Fibroblast of lung (primary cell): Measurements from ENCODE around the gene RERE. TPM values are rescaled to one million over a fixed set of nuclear protein-coding genes. Genes with fewer than 3 reads are reported as not detected.

ENCODE experiments used
- DNase-seq, 2 donors: peaks; one replicate each; pipeline versions ENCODE4 v3.0.0 to v3.0.0-alpha.2; 2010; ENCODE audit warnings: low read depth in 2 of 2
- H2AFZ ChIP-seq: 2 replicates; pipeline ENCODE4 v1.5.1; 2012; ENCODE audit warnings: low read length, control low read depth, inconsistent platforms
- H3K27ac ChIP-seq: 2 replicates; pipeline ENCODE4 v1.5.1; 2011; ENCODE audit warnings: low read length, control low read depth; ENCODE audit not compliant: insufficient read depth
- H3K27me3 ChIP-seq: 2 replicates; pipeline ENCODE4 v1.5.1; 2011; ENCODE audit warnings: mild to moderate bottlenecking, low read length; ENCODE audit not compliant: control insufficient read depth, insufficient read depth
- H3K36me3 ChIP-seq: 2 replicates; pipeline ENCODE4 v1.5.1; 2011; ENCODE audit warnings: low read length; ENCODE audit not compliant: control insufficient read depth, insufficient read depth
- H3K4me1 ChIP-seq: 2 replicates; pipeline ENCODE4 v1.5.1; 2011; ENCODE audit warnings: low read length; ENCODE audit not compliant: control insufficient read depth, insufficient read depth; ENCODE audit errors: extremely low read depth
- H3K4me2 ChIP-seq: 2 replicates; pipeline ENCODE4 v1.5.1; 2011; ENCODE audit warnings: low read length, control low read depth; ENCODE audit not compliant: insufficient read depth; ENCODE audit errors: extremely low read depth
- H3K4me3 ChIP-seq, 4 experiments: fragments of 200-600 bp in 1 of 4; sonication (generic) in 1 of 4; replicated peaks in 1 of 4; 2 replicates each; pipeline ENCODE4 v1.5.1; 2011 to 2016; ENCODE audit warnings: low read length in 4 of 4, low read depth in 3 of 4, mild to moderate bottlenecking in 3 of 4, control low read depth in 2 of 4, inconsistent platforms in 1 of 4, mixed read lengths in 1 of 4; ENCODE audit not compliant: insufficient read depth in 1 of 4; ENCODE audit errors: control extremely low read depth in 1 of 4
- H3K79me2 ChIP-seq: 2 replicates; pipeline ENCODE4 v1.5.1; 2012; ENCODE audit warnings: mild to moderate bottlenecking, low read length, inconsistent platforms; ENCODE audit not compliant: control insufficient read depth, insufficient read depth
- H3K9ac ChIP-seq: 2 replicates; pipeline ENCODE4 v1.5.1; 2011; ENCODE audit warnings: mild to moderate bottlenecking, low read length, control low read depth; ENCODE audit not compliant: insufficient read depth
- H3K9me3 ChIP-seq: 2 replicates; pipeline ENCODE4 v1.5.1; 2012; ENCODE audit warnings: low read depth, low read length; ENCODE audit not compliant: control insufficient read depth, insufficient read depth
- H4K20me1 ChIP-seq: 2 replicates; pipeline ENCODE4 v1.5.1; 2011; ENCODE audit warnings: low read length; ENCODE audit not compliant: control insufficient read depth, insufficient read depth; ENCODE audit errors: extremely low read depth
- CTCF ChIP-seq, 2 donors: IDR thresholded peaks in 1 of 2; conservative IDR thresholded peaks in 1 of 2; 1 replicate in 1 of 2; 2 replicates in 1 of 2; pipeline ENCODE4 v1.5.1; 2011 to 2012; ENCODE audit warnings: low read length in 2 of 2, control low read depth in 1 of 2, inconsistent platforms in 1 of 2, low read depth in 1 of 2, mild to moderate bottlenecking in 1 of 2
- EZH2 ChIP-seq: IDR thresholded peaks from 2 replicates; pipeline ENCODE4 v1.5.1; 2012; ENCODE audit warnings: low read length, control low read depth, mild to moderate bottlenecking; ENCODE audit errors: missing control alignments
- polyA plus RNA-seq, 2 donors: library from polyadenylated mRNA; depleted of rRNA in 1 of 2; stranded (reverse) in 1 of 2; unstranded in 1 of 2; fragments of >200 nt; gene quantifications; 2 replicates each; pipeline ENCODE4 v1.2.1, GENCODE V29; 2011 to 2012; ENCODE audit warnings: missing spikeins in 1 of 2
- total RNA-seq: library from RNA; depleted of rRNA; stranded (reverse); fragments of >200 nt; gene quantifications from 2 replicates; pipeline ENCODE4 v1.2.1, GENCODE V29; 2014

The RERE gene
- total and polyA plus RNA-seq, 2 donors (not counting 1 experiment from before 2014, with no cell fraction given) = 3.7 to 51.0 TPM

GRCh38 chr1:8359617-8360481 is 457.6 kb downstream of the RERE start:
- H3K27ac ChIP-seq = no peak overlapping the region
- no peak overlapping the region for H3K4me3 ChIP-seq
- H3K9me3 ChIP-seq = no peaks in the 10 kb centered on the region
- H3K4me1 ChIP-seq = peaks cover 14% of the 10 kb centered on the region
- no peak for TF ChIP-seq CTCF (conservative IDR thresholded peaks at IDR 0.05 in 1 of 2, IDR thresholded peaks at IDR 0.05 in 1 of 2; ENCODE audit: low read depth in 1 of 2, low read length in 2 of 2)
- no peak for TF ChIP-seq EZH2
- H3K9ac ChIP-seq = no peak overlapping the region
- no peak for DNase-seq
- peaks cover 69% of the 10 kb centered on the region for H3K36me3 ChIP-seq
- H3K27me3 ChIP-seq = no peaks in the 10 kb centered on the region
- H2AFZ ChIP-seq = no peak overlapping the region
- H3K4me2 ChIP-seq = no peak overlapping the region
- no peaks in the 10 kb centered on the region for H4K20me1 ChIP-seq
- no peaks in the 10 kb centered on the region for H3K79me2 ChIP-seq

GRCh38 chr1:8358897-8359616 is 458.4 kb downstream of the RERE start:
- H3K4me2 ChIP-seq = no peak overlapping the region
- no peak overlapping the region for H3K4me3 ChIP-seq
- no peaks in the 10 kb centered on the region for H3K9me3 ChIP-seq
- no peak overlapping the region for H2AFZ ChIP-seq
- H3K36me3 ChIP-seq = peaks cover 65% of the 10 kb centered on the region
- H3K9ac ChIP-seq = no peak overlapping the region
- no peaks in the 10 kb centered on the region for H3K79me2 ChIP-seq
- H4K20me1 ChIP-seq = no peaks in the 10 kb centered on the region
- no peaks in the 10 kb centered on the region for H3K27me3 ChIP-seq
- TF ChIP-seq CTCF (conservative IDR thresholded peaks at IDR 0.05 in 1 of 2, IDR thresholded peaks at IDR 0.05 in 1 of 2; ENCODE audit: low read depth in 1 of 2, low read length in 2 of 2) = no peak
- TF ChIP-seq EZH2 = no peak
- DNase-seq = no peak
- H3K27ac ChIP-seq = no peak overlapping the region
- peaks cover 8% of the 10 kb centered on the region for H3K4me1 ChIP-seq

- no peak for TF ChIP-seq EZH2
- TF ChIP-seq CTCF (conservative IDR thresholded peaks at IDR 0.05 in 1 of 2, IDR thresholded peaks at IDR 0.05 in 1 of 2; ENCODE audit: low read depth in 1 of 2, low read length in 2 of 2) = no peak
- Histone ChIP-seq H3K9ac (no peak overlapping the region), H3K27ac (no peak overlapping the region), H4K20me1 (no peaks in the 10 kb centered on the region), H2AFZ (no peak overlapping the region), H3K27me3 (no peaks in the 10 kb centered on the region), H3K4me3 (no peak overlapping the region), H3K79me2 (no peaks in the 10 kb centered on the region), H3K36me3 (peaks cover 62% of the 10 kb centered on the region), H3K4me2 (no peak overlapping the region), H3K9me3 (no peaks in the 10 kb centered on the region), H3K4me1 (peaks cover 7% of the 10 kb centered on the region)
- DNase-seq = no peak
Observed at GRCh38 chr1:8358241-8358896, 459.1 kb downstream of the RERE start.
